ENCODE measurements around the gene IFI44. TPM values are rescaled to one million over a fixed set of nuclear protein-coding genes. Genes with fewer than 3 reads are reported as not detected.
A peak's percentile ranks its signal among the peaks of the same experiment; 100 is the strongest.

Gene IFI44
- total RNA-seq, 1 donor, result 35.8 TPM

DNA sequence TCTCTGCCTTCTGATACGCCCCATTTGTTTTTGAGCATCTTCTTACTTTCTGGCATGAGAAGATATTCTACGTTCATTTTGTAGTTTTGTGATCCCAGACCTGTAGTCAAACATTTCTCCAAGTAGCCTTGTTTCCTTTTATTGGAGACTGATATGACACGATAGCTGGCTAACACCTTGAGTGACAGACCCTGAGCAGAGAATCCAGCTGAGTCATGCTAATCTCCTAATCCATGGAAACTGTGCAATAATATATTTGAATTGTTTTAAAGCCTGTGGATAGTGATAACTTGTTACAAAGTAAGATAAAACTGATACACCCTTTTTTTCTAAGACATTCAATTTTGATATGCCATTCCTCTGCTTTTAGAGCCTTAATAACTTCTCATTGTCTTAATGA, 30.6 kb upstream of the IFI44 start:
- Histone ChIP-seq H3K4me1 (ENCODE audit: insufficient read depth, low read length) (peaks cover 14% of the 10 kb centered on the region), H2AFZ (ENCODE audit: low read length) (peak overlapping the region; percentile 84), H3K36me3 (ENCODE audit: insufficient read depth, low read length) (no peaks in the 10 kb centered on the region), H3K9me3 (ENCODE audit: low read depth, low read length) (no peaks in the 10 kb centered on the region), H3K4me3 (ENCODE audit: insufficient read depth, low read length) (peak overlapping the region; percentile 69), H3K27me3 (ENCODE audit: insufficient read depth, low read length) (no peaks in the 10 kb centered on the region), H4K20me1 (ENCODE audit: insufficient read depth, low read length) (no peaks in the 10 kb centered on the region), H3K79me2 (ENCODE audit: insufficient read depth, low read length) (peaks cover 7% of the 10 kb centered on the region), H3K27ac (ENCODE audit: low read depth, low read length) (peak overlapping the region; percentile 75), H3K4me2 (ENCODE audit: insufficient read depth, low read length) (peak overlapping the region; percentile 94)
- DNase-seq (ENCODE audit: insufficient read length, low spot score, missing footprints), result no peak
- TF ChIP-seq, protein P1, sequence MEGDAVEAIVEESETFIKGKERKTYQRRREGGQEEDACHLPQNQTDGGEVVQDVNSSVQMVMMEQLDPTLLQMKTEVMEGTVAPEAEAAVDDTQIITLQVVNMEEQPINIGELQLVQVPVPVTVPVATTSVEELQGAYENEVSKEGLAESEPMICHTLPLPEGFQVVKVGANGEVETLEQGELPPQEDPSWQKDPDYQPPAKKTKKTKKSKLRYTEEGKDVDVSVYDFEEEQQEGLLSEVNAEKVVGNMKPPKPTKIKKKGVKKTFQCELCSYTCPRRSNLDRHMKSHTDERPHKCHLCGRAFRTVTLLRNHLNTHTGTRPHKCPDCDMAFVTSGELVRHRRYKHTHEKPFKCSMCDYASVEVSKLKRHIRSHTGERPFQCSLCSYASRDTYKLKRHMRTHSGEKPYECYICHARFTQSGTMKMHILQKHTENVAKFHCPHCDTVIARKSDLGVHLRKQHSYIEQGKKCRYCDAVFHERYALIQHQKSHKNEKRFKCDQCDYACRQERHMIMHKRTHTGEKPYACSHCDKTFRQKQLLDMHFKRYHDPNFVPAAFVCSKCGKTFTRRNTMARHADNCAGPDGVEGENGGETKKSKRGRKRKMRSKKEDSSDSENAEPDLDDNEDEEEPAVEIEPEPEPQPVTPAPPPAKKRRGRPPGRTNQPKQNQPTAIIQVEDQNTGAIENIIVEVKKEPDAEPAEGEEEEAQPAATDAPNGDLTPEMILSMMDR (IDR thresholded peaks at IDR 0.05; ENCODE audit: extremely low read depth, low read depth, low read length), result no peak

DNA sequence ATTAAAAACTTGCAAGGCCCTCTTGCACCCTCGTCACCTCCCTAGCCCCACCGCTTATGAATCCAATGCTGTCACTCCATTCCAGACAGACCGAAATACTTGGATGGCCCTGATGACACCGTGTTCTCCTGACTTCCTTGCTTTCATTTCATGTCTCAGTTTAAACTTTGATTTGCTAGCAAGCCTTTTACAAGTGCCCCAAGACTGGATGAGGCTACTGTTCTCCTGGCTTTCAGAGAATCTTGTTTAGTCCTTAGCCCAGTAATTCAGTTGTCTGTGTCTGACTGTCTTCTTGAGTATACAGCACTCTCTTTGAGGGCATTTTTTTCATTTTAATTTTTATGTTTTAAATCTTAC, 30.2 kb upstream of the IFI44 start:
- H4K20me1 ChIP-seq (ENCODE audit: insufficient read depth, low read length), result no peaks in the 10 kb centered on the region

DNA sequence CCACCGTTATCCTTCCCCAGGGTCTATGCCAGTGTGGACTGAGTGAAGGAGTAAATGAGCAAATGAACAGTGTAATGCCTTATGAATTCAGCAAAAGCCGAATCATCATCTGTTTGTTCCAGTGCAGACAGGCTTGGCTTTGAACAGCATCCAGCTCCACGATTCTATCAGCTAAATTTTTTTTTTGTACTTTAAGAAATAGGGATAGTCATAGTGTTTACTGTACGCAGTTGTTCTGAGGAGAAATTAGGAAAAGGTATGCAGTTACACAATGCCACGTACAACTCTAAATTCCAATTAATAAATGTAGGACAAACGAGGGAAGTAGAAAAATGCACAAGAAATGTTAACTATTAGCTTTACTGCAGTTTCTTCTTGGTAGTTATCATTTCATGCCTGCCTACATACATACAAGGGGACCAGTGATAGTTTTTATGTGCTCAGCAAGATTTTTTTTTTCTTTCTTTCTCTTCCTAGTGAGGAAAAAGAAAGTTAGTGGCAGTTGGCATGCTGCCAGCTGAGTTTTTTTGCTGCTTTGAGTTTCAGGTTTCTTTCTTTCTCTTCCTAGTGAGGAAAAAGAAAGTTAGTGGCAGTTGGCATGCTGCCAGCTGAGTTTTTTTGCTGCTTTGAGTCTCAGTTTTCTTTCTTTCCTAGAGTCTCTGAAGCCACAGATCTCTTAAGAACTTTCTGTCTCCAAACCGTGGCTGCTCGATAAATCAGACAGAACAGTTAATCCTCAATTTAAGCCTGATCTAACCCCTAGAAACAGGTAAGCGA, 29.6 kb upstream of the IFI44 start, which contains the start of gene IFI44L:
IFI44L (plus strand) TSS at position 646 of the 777 bp plus-strand sequence. CDS start 7,468 bp downstream, outside the sequence.
- peak within 1 kb of the TSS; percentile 69 for H3K4me3 ChIP-seq (ENCODE audit: insufficient read depth, low read length)
- H3K27ac ChIP-seq (ENCODE audit: low read depth, low read length), result peak within 1 kb of the TSS; percentile 75
- H3K4me2 ChIP-seq (ENCODE audit: insufficient read depth, low read length), result peak within 1 kb of the TSS; percentile 94
- peaks cover 14% of the 10 kb centered on the region for H3K4me1 ChIP-seq (ENCODE audit: insufficient read depth, low read length)
- no peaks in the 10 kb centered on the region for H4K20me1 ChIP-seq (ENCODE audit: insufficient read depth, low read length)
- H3K27me3 ChIP-seq (ENCODE audit: insufficient read depth, low read length), result no peaks in the 10 kb centered on the region
- no peak for DNase-seq (ENCODE audit: insufficient read length, low spot score, missing footprints)
- no peaks in the 10 kb centered on the region for H3K36me3 ChIP-seq (ENCODE audit: insufficient read depth, low read length)
- peak within 1 kb of the TSS; percentile 84 for H2AFZ ChIP-seq (ENCODE audit: low read length)
- no peaks in the 10 kb centered on the region for H3K9me3 ChIP-seq (ENCODE audit: low read depth, low read length)
- H3K79me2 ChIP-seq (ENCODE audit: insufficient read depth, low read length), result peaks cover 7% of the 10 kb centered on the region
- TF ChIP-seq, protein P1 (IDR thresholded peaks at IDR 0.05; ENCODE audit: extremely low read depth, low read depth, low read length), result no peak

More for the DNA sequence above, 30.2 kb upstream of the IFI44 start:
- TF ChIP-seq, protein P1 (IDR thresholded peaks at IDR 0.05; ENCODE audit: extremely low read depth, low read depth, low read length), result no peak
- DNase-seq (ENCODE audit: insufficient read length, low spot score, missing footprints), result no peak
- H2AFZ ChIP-seq (ENCODE audit: low read length), result peak overlapping the region; percentile 84
- H3K79me2 ChIP-seq (ENCODE audit: insufficient read depth, low read length), result peaks cover 7% of the 10 kb centered on the region
- no peaks in the 10 kb centered on the region for H3K9me3 ChIP-seq (ENCODE audit: low read depth, low read length)
- H3K27me3 ChIP-seq (ENCODE audit: insufficient read depth, low read length), result no peaks in the 10 kb centered on the region
- no peaks in the 10 kb centered on the region for H3K36me3 ChIP-seq (ENCODE audit: insufficient read depth, low read length)
- peak overlapping the region; percentile 75 for H3K27ac ChIP-seq (ENCODE audit: low read depth, low read length)
- peaks cover 14% of the 10 kb centered on the region for H3K4me1 ChIP-seq (ENCODE audit: insufficient read depth, low read length)
- H3K4me2 ChIP-seq (ENCODE audit: insufficient read depth, low read length), result peak overlapping the region; percentile 94
- peak overlapping the region; percentile 69 for H3K4me3 ChIP-seq (ENCODE audit: insufficient read depth, low read length)

DNA sequence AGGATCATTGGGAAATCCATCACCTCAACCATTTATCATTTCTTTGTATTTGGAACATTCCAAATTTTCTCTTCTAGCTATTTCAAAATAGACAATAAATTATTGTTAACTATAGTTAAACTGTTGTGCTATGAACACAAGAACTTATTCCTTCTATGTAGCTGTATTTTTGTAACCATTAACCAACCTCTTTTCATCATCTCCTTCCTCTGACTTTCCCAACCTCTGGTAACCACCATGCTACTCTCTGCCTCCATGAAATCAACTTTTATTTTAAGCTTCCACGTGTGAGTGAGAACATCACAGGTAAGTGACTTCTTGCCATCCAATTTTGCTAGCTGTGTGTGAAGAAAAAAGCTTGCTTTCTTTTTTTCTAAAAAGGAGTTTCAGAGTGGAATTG, 29.0 kb upstream of the IFI44 start:
- no peaks in the 10 kb centered on the region for H3K27me3 ChIP-seq (ENCODE audit: insufficient read depth, low read length)
- peaks cover 7% of the 10 kb centered on the region for H3K79me2 ChIP-seq (ENCODE audit: insufficient read depth, low read length)
- TF ChIP-seq, protein P1 (IDR thresholded peaks at IDR 0.05; ENCODE audit: extremely low read depth, low read depth, low read length), result no peak
- no peaks in the 10 kb centered on the region for H3K9me3 ChIP-seq (ENCODE audit: low read depth, low read length)
- H3K36me3 ChIP-seq (ENCODE audit: insufficient read depth, low read length), result no peaks in the 10 kb centered on the region
- H3K4me3 ChIP-seq (ENCODE audit: insufficient read depth, low read length), result peak overlapping the region; percentile 69
- H2AFZ ChIP-seq (ENCODE audit: low read length), result peak overlapping the region; percentile 80
- peak overlapping the region; percentile 94 for H3K4me2 ChIP-seq (ENCODE audit: insufficient read depth, low read length)
- DNase-seq (ENCODE audit: insufficient read length, low spot score, missing footprints), result no peak
- H4K20me1 ChIP-seq (ENCODE audit: insufficient read depth, low read length), result no peaks in the 10 kb centered on the region
- peak overlapping the region; percentile 75 for H3K27ac ChIP-seq (ENCODE audit: low read depth, low read length)
- H3K4me1 ChIP-seq (ENCODE audit: insufficient read depth, low read length), result peaks cover 14% of the 10 kb centered on the region
